NCI-H2107 treated with DMSO at 0.1 percent for 48 hours (cell line): ENCODE data around the gene PIP4K2A.
"Not testable (repeated sequence)": the region's sequence is repeated elsewhere in the genome, so short reads cannot be mapped to it uniquely, and the experiment has no call there.

ENCODE experiments used
- DNase-seq: peaks from one replicate; lab custom pipeline; 2025; ENCODE audit not compliant: unreplicated experiment; lab: John Stamatoyannopoulos, UW

PIP4K2A gene

DNA sequence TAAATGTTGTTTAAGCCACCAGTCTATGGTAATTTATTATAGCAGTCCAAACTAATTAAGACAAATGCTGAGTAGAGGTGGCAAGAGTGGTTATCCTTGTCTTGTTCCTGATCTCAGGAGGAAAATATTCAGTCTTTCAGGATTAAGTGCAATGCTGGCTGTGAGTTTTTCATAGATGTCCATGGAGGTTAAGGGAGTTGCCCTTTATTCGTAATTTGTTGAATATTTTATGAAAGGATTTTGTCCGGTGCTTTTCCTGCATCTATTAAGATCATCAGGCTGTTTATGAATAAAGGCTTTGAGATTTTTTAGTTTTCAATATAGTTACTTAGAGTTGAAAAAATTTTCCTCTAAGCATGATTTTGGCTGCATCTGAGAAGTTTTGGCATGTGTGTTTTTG is 186.9 kb downstream of the PIP4K2A start:
- DNase-seq: no peak

DNA sequence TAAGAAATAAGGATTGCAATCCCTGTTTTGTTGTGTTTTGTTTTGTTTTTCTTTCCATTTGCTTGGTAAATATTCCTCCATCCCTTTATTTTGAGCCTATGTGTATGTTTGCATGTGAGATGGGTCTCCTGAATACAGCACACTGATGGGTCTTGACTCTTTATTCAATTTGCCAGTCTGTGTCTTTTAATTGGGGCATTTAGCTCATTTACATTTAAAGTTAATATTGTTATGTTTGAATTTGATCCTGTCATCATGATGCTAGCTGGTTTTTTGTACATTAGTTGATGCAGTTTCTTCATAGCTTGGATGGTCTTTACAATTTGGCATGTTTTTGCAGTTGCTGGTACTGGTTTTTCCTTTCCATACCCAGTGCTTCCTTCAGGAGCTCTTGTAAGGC is 190.0 kb downstream of the PIP4K2A start:
- not testable (repeated sequence) for DNase-seq

DNA sequence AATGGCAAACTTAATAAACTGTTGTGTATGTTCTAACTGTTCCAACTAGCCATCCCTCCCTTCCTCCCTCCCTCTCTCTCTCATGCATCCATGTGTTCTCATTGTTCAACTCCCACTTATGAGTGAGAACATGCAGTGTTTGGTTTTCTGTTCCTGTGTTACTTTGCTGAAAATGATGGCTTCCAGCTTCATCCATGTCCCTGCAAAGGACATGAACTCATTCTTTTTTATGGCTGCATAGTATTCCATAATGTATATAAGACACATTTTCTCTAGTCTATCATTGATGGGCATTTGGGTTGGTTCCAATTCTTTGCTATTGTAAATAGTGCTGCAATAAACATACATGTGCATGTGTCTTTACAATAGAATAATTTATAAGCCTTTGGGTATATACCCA is 193.7 kb downstream of the PIP4K2A start:
- not testable (repeated sequence) for DNase-seq

DNA sequence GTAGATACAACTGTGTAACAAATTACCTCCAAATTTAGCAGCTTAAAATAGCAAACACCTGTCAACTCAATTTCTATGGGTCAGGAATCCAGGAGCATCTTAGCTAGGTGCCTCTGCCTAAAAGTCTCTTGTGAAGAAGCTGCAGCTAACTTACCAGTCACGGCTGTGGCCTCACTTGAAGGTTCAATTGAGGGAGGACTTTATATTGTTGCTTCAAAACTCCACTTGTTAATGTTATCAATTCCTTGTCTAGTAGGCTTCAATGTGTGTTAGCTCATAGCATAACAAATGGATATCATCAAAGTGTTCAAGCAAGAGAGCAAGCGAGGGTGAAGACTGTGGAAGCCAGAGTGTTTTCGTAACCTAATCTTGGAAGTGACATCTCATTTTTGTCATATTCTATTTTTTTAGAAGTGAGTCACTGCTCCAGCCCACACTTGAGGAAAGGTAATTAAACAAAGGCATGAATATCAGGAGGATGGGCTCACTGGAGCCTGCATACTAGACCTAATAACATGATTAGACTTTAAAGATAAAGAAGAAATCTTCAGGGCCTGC is 196.1 kb downstream of the PIP4K2A start:
- no peak for DNase-seq

DNA sequence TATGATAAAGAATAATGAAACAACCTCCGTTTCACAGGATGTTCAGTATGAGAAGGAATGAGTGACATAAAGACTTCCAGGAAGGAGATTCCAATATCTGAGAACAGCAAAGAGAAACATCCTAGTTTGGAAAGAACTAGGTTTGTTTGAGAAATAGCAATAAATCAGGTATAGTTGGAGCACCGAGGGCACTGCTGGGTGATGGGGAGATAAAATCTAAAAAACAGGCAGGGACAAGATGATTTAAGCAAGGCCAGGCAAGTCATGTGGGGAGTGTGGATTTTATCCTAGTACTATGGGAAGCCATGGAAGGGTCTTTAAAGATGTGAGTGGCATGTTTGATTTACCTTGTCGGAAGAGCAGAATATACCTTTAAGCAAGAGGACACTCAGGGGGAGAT is 199.4 kb downstream of the PIP4K2A start:
- DNase-seq: no peak

DNA sequence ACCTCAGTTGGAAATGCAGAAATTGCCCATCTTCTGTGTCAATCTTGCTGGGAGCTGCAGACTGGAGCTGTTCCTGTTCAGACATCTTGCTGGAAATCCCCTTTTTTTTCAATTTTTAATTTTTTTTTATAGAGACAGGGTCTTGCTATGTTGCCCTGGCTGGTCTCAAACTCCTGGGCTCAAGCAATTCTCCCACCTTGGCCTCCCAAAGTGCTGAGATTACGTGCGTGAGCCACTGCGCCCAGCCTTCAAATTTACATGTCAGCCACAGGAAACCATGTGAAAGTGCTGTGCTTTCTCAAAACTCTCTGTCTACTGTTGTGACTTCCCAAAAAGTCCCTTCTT is 200.0 kb downstream of the PIP4K2A start:
- DNase-seq: not testable (repeated sequence)

DNA sequence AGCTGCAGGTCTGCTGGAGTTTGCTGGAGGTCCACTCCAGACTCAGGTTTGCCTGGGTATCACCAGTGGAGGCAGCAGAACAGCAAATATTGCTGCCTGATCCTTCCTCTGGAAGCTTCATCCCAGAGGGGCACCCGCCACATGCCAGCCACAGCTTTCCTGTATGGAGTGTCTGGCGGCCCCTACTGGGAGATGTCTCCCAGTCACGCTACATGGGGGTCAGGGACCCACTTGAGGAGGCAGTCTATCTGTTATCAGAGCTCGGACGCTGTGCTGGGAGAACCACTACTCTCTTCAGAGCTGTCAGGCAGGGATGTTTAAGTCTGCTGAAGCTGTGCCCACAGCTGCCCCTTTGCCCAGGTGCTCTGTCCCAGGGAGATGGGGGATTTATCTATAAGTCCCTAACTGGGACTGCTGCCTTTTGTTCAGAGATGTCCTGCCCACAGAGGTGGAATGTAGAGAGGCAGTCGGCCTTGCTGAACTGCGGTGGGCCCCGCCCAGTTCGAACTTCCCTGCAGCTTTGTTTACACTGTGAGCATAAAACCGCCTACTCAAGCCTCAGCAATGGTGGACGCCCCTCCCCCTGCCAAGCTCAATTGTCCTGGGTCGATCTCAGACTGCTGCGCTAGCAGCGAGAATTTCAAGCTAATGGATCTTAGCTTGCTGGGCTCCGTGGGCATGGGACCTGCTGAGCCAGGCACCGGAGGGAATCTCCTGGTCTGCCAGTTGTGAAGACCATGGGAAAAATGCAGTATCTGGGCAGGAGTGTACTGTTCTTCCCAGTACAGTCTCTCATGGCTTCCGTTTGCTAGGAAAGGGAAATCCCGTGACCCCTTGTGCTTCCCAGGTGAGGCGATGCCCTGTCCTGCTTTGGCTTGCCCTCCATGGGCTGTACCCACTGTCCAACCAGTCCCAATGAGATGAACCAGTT is 200.6 kb downstream of the PIP4K2A start:
- not testable (repeated sequence) for DNase-seq

DNA sequence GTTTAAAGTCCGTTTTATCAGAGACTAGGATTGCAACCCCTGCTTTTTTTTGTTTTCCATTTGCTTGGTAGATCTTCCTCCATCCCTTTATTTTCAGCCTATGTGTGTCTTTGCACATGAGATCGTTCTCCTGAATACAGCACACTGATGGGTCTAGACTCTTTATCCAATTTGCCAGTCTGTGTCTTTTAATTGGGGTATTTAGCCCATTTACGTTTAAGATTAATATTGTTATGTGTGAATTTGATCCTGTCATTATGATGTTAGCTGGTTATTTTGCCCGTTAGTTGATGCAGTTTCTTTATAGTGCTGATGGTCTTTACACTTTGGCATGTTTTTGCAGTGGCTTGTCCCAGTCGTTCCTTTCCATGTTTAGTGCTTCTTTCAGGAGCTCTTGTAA is 202.4 kb downstream of the PIP4K2A start:
- not testable (repeated sequence) for DNase-seq

DNA sequence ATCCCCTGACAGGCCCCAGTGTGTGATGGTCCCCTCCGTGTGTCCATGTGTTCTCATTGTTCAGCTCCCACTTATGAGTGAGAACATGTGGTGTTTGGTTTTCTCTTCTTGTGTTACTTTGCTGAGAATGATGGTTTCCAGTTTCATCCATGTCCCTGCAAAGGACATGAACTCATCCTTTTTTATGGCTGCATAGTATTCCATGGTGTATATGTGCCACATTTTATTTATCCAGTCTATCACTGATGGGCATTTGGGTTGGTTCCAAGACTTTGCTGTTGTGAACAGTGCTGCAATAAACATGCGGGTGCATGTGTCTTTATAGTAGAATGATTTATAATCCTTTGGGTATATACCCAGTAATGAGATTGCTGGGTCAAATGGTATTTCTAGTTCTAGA is 206.2 kb downstream of the PIP4K2A start:
- DNase-seq: not testable (repeated sequence)

DNA sequence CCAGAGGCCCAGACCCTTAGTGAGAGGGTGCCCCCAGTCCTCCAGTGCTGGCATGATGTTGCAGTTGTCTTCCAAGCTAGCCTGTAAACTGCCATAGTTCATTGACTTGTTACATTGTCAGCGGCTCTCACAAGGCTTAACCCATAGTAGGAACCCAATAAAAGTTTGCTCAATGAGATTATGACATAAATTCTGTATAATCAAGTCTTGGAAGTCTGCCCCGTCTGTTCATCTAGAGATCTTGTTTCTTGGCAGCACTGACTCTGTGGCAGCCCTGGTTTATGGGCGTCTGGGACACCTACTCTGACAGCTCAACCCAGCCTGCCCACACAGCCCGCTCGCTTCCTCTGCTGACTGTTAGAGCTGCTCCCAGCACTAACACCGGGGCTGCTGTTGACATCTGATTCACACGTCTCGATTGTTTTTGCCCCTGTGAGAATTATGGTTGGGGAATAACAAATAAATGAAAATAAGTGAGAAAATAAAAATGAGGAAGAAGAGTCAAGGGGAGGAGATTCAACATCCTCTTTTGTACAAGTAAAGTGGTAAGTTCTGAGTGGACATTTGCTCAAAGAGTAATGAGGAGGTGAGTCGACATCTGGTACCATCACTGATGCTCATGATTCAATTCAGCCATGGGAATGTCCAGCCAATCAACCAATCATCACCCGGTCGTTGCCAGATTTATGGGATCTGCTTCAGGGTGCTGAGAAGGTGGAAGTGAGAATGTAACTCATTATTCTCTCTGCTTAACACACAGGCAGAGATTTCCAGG is 208.3 kb downstream of the PIP4K2A start:
- DNase-seq: no peak

DNA sequence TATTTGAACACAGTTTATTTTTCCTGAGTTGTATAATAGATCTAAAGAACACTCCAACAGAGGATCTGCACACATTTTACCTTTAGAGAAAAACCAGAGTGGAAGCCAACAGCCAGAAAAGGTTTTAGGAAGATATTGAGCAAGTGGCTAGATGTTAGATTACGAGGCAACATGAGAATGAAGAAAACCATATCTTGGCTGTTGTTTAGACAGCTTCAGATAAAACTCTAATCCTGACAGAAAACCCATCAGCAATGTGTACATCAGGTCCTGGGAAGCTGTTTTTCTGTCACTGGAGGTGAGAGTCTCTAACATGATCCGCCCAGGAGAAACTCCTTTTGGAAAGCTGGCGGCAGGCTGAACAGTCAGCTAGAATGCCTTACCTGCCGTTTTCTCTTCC is 209.6 kb downstream of the PIP4K2A start:
- no peak for DNase-seq

DNA sequence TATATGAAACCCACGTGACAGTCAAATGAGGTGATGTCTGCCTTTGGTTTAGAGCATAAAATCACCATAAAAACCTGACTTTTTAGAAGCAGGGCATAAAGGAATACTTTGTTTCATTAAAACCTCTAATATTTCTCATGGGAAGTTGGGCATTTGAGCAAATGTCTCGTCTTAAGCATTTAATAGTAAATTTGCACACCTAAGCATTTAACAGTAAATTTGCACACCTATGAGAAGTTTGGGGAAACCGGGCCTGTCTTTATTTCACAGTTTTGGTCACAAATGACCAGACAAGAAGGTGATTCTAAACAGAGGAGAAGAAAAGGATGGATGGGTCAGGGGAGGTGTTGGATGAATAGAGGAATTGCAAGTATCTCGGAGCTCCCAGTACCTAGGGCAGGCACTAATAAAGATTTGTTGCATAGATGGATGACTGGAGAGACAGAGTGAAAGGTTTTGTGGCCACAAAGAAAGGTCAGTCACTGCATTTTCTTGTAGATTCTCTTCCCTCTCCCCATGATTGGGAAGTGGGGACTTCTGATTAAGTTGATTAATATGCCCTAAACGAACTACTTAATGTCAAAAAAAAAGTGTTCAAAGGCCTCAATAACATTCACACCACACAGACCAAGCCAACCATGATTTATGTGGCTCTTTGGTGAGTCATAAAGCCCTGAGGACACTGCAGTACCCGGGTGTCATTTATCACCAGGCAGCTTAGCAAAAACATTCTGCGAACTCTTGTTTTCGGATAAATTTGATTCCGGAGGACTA is 210.9 kb downstream of the PIP4K2A start:
- DNase-seq: no peak

DNA sequence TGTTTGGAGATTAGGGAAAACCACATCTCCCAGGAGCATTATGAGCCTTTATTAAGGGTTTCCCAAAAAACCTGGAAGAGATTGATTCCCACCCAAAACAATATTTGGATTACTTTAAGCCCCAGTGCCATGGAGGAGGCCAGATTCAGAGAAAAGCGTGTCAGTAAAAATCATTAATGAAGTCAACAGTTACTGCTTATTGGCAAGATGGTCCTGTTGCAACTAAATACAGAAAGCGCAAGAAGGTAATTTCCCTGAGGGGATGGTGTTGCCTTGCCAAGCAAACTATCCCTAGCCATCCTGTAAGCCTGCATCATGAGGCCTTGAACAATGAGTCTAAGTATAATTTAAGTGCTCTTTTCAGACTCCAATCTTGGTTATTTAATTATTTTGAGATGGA is 212.5 kb downstream of the PIP4K2A start:
- no peak for DNase-seq

DNA sequence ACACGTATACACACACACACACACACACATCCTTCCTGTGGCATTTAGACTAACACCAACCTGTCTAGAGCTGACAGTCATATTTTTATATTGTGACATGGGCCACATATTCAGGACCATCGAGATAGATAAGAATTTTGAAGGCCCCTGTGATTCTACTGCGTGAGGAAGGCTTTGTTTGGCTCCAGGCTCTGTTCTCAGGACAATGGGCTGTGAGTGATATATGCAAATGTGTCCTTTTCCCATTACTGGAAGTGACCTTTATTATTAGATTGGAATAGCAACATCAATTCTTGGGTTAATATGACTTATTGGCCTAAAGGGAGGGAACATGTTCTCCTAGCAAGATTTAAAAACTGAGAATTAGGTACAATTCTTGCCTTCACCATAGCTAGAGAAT is 213.0 kb downstream of the PIP4K2A start:
- DNase-seq: no peak

DNA sequence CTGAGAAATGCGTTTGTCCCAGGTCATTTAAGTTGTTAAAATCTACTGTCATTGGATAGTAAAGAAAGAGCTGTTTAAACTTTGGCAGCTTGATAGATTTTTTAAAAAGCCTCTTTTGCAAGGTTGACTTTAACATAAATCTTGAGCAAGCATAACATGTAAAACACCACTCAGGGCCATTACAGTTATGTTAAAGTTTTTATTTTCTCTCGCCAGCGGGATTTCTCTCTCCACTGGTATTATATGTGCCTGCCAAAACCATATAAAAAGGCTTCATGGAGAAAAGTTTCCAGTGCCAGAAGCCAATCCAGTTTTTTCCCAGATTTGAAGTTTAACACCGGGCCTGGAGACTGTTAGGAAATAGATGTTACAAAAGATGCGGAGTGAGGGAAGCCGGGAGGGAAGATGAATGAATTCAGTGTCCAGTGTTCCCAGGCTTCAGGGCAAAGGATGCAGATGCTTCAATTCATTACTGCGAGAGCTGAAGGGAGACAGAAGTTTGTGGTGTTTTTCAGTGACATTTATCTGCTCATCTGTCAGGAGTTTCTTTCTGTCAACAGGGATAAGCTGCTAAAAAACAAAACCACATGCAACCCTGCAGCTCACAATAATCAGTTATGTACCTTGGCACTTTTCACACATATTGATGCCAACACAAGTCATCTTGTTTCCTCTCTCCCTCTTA is 213.6 kb downstream of the PIP4K2A start:
- DNase-seq: no peak

DNA sequence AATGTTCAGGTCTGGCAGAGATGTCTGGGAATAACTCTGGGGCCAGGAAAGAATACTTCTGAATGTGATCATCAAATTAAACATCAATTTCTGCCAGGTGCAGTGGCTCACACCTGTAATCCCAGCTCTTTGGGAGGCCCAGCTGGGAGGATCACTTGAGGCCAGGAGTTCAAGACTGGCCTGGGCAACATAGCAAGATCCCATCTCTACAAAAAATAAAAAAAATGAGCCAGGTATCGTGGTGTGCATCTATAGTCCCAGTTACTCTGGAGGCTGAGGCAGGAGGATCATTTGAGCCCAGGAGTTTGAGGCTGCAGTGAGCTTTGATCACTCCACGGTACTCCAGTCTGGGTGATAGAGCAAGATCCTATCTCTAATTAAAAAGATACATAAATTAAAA is 214.4 kb downstream of the PIP4K2A start:
- DNase-seq: not testable (repeated sequence)

DNA sequence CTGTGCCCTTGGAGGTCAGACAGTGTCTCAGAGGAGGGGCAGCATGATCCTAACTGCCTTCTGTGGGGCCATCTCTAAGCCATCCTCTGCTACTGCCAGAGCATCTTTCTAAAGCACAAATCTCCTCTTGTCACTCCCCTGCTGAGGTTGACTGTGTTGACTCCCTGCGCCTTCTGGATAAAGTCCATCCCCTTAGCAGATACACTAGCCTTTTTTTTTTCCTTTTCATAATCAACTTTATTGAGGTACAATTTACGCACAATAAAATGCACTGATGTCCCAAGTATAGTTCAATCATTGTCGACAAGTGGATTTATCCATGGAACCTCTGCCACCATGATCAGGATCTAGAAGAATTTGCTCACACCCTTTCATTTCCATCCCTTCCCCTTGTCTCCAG is 219.0 kb downstream of the PIP4K2A start:
- no peak for DNase-seq

DNA sequence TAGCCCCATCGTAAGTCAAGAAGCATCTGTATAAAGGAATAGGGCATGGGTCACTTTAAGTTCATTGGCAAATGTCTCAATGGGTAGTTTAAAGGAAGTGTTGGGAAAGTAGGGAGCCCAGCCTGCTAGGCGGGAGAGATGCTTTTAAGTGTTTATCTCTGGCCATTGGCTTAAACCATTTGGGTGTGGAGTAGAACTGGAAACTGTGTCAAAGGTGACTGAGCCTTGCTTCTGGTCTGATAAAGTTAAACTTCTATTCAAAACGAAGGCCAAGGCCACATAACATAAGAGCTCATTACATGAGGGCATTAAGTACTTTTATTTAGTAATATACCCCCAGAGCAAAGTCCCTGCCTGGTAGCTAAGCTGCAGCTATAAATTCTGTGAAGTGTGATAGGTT is 220.4 kb downstream of the PIP4K2A start:
- no peak for DNase-seq

DNA sequence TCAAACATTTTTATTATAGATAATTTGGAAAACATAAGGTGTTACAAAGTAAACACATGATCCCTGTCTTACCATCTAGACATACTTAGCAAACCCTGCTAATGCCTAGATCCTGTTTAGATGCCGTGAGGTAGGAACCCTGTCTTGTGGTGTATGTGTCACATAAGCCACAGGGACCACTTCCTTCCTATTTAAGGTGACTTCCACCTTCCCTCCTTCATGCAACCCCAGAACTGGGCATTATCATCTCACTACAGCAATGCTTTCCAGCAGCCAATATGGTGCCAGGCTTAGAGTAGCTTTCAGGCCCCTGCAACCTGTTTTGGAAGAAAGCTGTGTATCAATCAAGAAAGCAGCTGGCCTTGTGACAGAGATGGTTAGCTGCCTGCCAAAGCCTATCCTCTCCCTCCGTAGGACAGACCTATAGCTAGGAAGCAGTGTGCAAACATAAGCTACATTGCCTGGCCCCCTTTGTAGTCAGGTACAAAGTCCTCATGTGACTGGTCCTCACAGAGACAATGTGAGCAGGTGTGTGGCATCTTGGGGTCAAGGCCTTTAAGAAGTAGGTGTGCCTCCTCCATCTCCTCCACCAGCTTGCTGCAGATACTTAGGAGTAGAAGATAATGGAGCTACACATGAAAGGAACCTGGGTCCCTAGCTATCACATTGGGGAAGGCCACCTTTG is 222.3 kb downstream of the PIP4K2A start:
- DNase-seq: no peak

DNA sequence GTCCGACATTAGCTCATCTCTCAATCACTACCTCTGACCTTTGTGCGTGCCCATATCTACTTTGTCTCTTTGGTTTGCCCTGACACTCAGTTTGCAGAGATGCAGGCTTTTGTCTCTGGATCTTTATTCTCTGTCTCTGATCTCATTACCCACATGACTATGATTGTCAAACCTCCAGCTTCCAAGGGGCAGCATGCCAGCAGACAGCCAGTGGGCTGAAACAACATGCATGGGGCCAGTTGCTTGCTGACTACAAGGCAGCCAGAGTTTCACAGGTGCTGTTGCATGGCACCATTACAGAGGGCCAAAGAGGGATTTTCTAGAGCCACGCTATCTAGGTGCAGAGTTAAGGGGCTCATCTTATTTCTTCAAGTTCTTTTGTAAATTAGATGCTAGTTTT is 222.9 kb downstream of the PIP4K2A start:
- DNase-seq: no peak
